Measurements from ENCODE around the gene GRIK4. TPM values are rescaled to one million over a fixed set of nuclear protein-coding genes. Genes with fewer than 3 reads are reported as not detected.

Gene GRIK4
- total and polyA plus RNA-seq, 9 of the 15 experiments (the other 6 are each of a cell fraction or from before 2014, with no cell fraction given), result not detected

- BruUV-seq (replicated peaks), result no TSS peak
- H2AFZ ChIP-seq (ENCODE audit: low read depth, low read length), result no peak overlapping the region
- FAIRE-seq (no peak), DNase-seq (ENCODE audit: extremely low read depth in 1 of 4, low spot score in 3 of 4) (peak in 2 of 4 experiments; percentile 15 to 26), ATAC-seq (peak; percentile 73; the same call in 2 of the 3 replicates)
- H3K4me2 ChIP-seq (ENCODE audit: insufficient read depth, low read length), result no peak overlapping the region
- no peaks in the 10 kb centered on the region for H3K4me1 ChIP-seq (replicated peaks in 1 of 2; ENCODE audit: control insufficient read depth in 2 of 2, insufficient read depth in 2 of 2, low read length in 2 of 2)
- ChIA-PET CTCF (ENCODE audit: low intra/inter-chr PET ratio) (no interaction called here), POLR2A (interaction anchor here (0.6 kb wide), 2 partner anchors 51 to 361 kb away, joined by 3 to 4 read pairs; no protein-coding TSS in a partner anchor)
- TF ChIP-seq MNT (conservative IDR thresholded peaks at IDR 0.05) (no peak), RAD21 (CRISPR knock-in tag; conservative IDR thresholded peaks at IDR 0.05 in 1 of 2, IDR thresholded peaks at IDR 0.05 in 1 of 2) (0 out of 4 replicates have a peak, but pooled peaks of 1 of the 2 experiments have one; percentile 12), U2AF1 (optimal IDR thresholded peaks at IDR 0.05; ENCODE audit: low read depth, low read length) (no peak), GABPB2 (CRISPR knock-in tag; conservative IDR thresholded peaks at IDR 0.05) (no peak), MTA2 (IDR thresholded peaks at IDR 0.05; ENCODE audit: low read depth) (no peak), CTCF (IDR thresholded peaks at IDR 0.05 in 2 of 3, conservative IDR thresholded peaks at IDR 0.05 in 1 of 3; ENCODE audit: insufficient read depth in 2 of 3, low read depth in 1 of 3, low read length in 3 of 3) (peak in 2 of 3 experiments; percentile 40 to 47; a peak in 3 of 6 replicates)
- H3K79me2 ChIP-seq (ENCODE audit: control insufficient read depth, insufficient read depth, low read length), result no peaks in the 10 kb centered on the region
- H4K20me1 ChIP-seq (replicated peaks; ENCODE audit: control insufficient read depth, insufficient read depth, low read length), result peaks cover 3% of the 10 kb centered on the region; the same call in 1 of the 2 replicates
- in situ Hi-C loops (cut with MboI) (no loop called here), intact Hi-C loops (cut with micrococcal nuclease) (no loop called here)
- no peaks in the 10 kb centered on the region for H3K9me3 ChIP-seq (replicated peaks; ENCODE audit: control insufficient read depth, insufficient read depth, low read depth, low read length)
- H3K36me3 ChIP-seq (ENCODE audit: control insufficient read depth, insufficient read depth, low read length), result no peaks in the 10 kb centered on the region
- H3K4me3 ChIP-seq, result no peak overlapping the region
- no peak overlapping the region for H3K9ac ChIP-seq (ENCODE audit: insufficient read depth in 1 of 2, low read depth in 2 of 2, low read length in 2 of 2)
- peaks cover 3 to 53% of the 10 kb centered on the region in 2 experiments; a peak in 4 of 5 replicates for H3K27me3 ChIP-seq (ENCODE audit: control insufficient read depth in 2 of 2, insufficient read depth in 2 of 2, low read length in 2 of 2)
- no peak overlapping the region for H3K27ac ChIP-seq (ENCODE audit: extremely low read depth, low read depth, low read length)
- WGBS (ENCODE audit: insufficient coverage, low coverage, missing lambda C conversion rate), result 0% methylated on average over 5 of the region's 5 CpGs
- H3K9me1 ChIP-seq (ENCODE audit: control insufficient read depth, insufficient read depth, low read length), result no peaks in the 10 kb centered on the region
These were observed 401.0 kb downstream of the GRIK4 start for GRCh38 chr11:120912504-120912903.

Measured in K562 (cell line).